GM03348 (cell line): Measurements from ENCODE around the gene STK32B.
"Not testable (repeated sequence)": the region's sequence is repeated elsewhere in the genome, so short reads cannot be mapped to it uniquely, and the experiment has no call there.

Experiments used
- DNase-seq: peaks from one replicate; pipeline ENCODE4 v3.0.0; 2012; ENCODE audit warnings: low spot score

STK32B gene

GRCh38 chr4:5266991-5267390, 215.7 kb downstream of the STK32B start:
- peak; percentile 19 for DNase-seq

- peak; percentile 10 for DNase-seq
Observed at GRCh38 chr4:5267408-5267807, 216.1 kb downstream of the STK32B start.

GRCh38 chr4:5276475-5277075, 225.3 kb downstream of the STK32B start:
- DNase-seq = no peak

GRCh38 chr4:5277079-5277478, 225.8 kb downstream of the STK32B start:
- DNase-seq = no peak

GRCh38 chr4:5278213-5278612, 226.9 kb downstream of the STK32B start:
- no peak for DNase-seq

- not testable (repeated sequence) for DNase-seq
Observed at GRCh38 chr4:5280069-5280468, 228.8 kb downstream of the STK32B start.

GRCh38 chr4:5280828-5281227, 229.5 kb downstream of the STK32B start:
- no peak for DNase-seq

- DNase-seq = no peak
Observed at GRCh38 chr4:5283837-5284236, 232.6 kb downstream of the STK32B start.

- DNase-seq = no peak
Observed at GRCh38 chr4:5284517-5284916, 233.2 kb downstream of the STK32B start.

GRCh38 chr4:5292101-5292500, 240.8 kb downstream of the STK32B start:
- DNase-seq = no peak

GRCh38 chr4:5298000-5298787, 246.9 kb downstream of the STK32B start:
- DNase-seq = not testable (repeated sequence)

GRCh38 chr4:5300283-5300682, 249.0 kb downstream of the STK32B start:
- DNase-seq = no peak

GRCh38 chr4:5307928-5308327, 256.6 kb downstream of the STK32B start:
- DNase-seq = no peak

GRCh38 chr4:5322321-5322720, 271.0 kb downstream of the STK32B start:
- DNase-seq = no peak

- DNase-seq = no peak
Observed at GRCh38 chr4:5330339-5330989, 279.2 kb downstream of the STK32B start.

- peak; percentile 25 for DNase-seq
Observed at GRCh38 chr4:5337731-5338130, 286.5 kb downstream of the STK32B start.

GRCh38 chr4:5338531-5338930, 287.3 kb downstream of the STK32B start:
- peak; percentile 50 for DNase-seq

- no peak for DNase-seq
Observed at GRCh38 chr4:5340991-5341451, 289.7 kb downstream of the STK32B start.

GRCh38 chr4:5341526-5341925, 290.2 kb downstream of the STK32B start:
- DNase-seq = no peak

- no peak for DNase-seq
Observed at GRCh38 chr4:5355846-5356245, 304.6 kb downstream of the STK32B start.

GRCh38 chr4:5357870-5358269, 306.6 kb downstream of the STK32B start:
- peak; percentile 31 for DNase-seq

- DNase-seq = no peak
Observed at GRCh38 chr4:5361968-5362367, 310.7 kb downstream of the STK32B start.

GRCh38 chr4:5364406-5364805, 313.1 kb downstream of the STK32B start:
- DNase-seq = no peak
